Neuronal stem cell (in vitro differentiated cells): ENCODE measurements around the gene SGSH.

ENCODE experiments used
- DNase-seq: peaks from one replicate; pipeline ENCODE4 v3.0.0-alpha.2; 2013; ENCODE audit warnings: low spot score
- H2AFZ ChIP-seq: one replicate; pipeline ENCODE4 v1.6.1; 2013; ENCODE audit warnings: mild to moderate bottlenecking, low read length, inconsistent platforms
- H2AK5ac ChIP-seq: 2 replicates; pipeline ENCODE4 v1.6.1; 2013; ENCODE audit warnings: low read depth, mild to moderate bottlenecking, inconsistent platforms, low read length, moderate library complexity, mixed read lengths
- H2BK120ac ChIP-seq: 2 replicates; pipeline ENCODE4 v1.6.1; 2013; ENCODE audit warnings: low read depth, mild to moderate bottlenecking, inconsistent platforms, low read length, moderate library complexity, mixed read lengths
- H2BK12ac ChIP-seq: one replicate; pipeline ENCODE4 v1.6.1; 2013; ENCODE audit warnings: low read length, inconsistent platforms
- H2BK15ac ChIP-seq: 2 replicates; pipeline ENCODE4 v1.6.1; 2013; ENCODE audit warnings: mild to moderate bottlenecking, low read length, inconsistent platforms, mixed read lengths
- H2BK5ac ChIP-seq: one replicate; pipeline ENCODE4 v1.6.1; 2013; ENCODE audit warnings: inconsistent platforms, mild to moderate bottlenecking, low read length, moderate library complexity
- H3K14ac ChIP-seq: one replicate; pipeline ENCODE4 v1.6.1; 2013; ENCODE audit warnings: low read length, inconsistent platforms
- H3K18ac ChIP-seq: 2 replicates; pipeline ENCODE4 v1.6.1; 2013; ENCODE audit warnings: low read length, inconsistent platforms
- H3K23ac ChIP-seq: 2 replicates; pipeline ENCODE4 v1.6.1; 2013; ENCODE audit warnings: low read depth, mild to moderate bottlenecking, mixed read lengths, low read length, inconsistent platforms; ENCODE audit not compliant: poor library complexity
- H3K27ac ChIP-seq: replicated peaks from 3 replicates; pipeline ENCODE4 v1.5.1; 2013; ENCODE audit warnings: low read length, inconsistent platforms
- H3K27me3 ChIP-seq, 3 experiments: 2 replicates each; pipeline ENCODE4 v1.6.1; 2013; ENCODE audit warnings: low read length in 3 of 3, mild to moderate bottlenecking in 2 of 3, inconsistent platforms in 1 of 3, low read depth in 1 of 3, mixed read lengths in 1 of 3, moderate library complexity in 1 of 3; ENCODE audit not compliant: control insufficient read depth in 3 of 3, insufficient read depth in 3 of 3
- H3K36me3 ChIP-seq, 2 donors: replicated peaks in 1 of 2; 2 replicates each; pipeline ENCODE4 v1.6.1; 2013; ENCODE audit warnings: low read length in 2 of 2; ENCODE audit not compliant: control insufficient read depth in 2 of 2, insufficient read depth in 2 of 2
- H3K4ac ChIP-seq: 2 replicates; pipeline ENCODE4 v1.6.1; 2013; ENCODE audit warnings: inconsistent platforms, mild to moderate bottlenecking, low read length, moderate library complexity
- H3K4me1 ChIP-seq, 2 donors: 1 replicate in 1 of 2; 2 replicates in 1 of 2; pipeline ENCODE4 v1.6.1; 2013; ENCODE audit warnings: low read length in 2 of 2, low read depth in 1 of 2; ENCODE audit not compliant: control insufficient read depth in 2 of 2, insufficient read depth in 1 of 2
- H3K4me2 ChIP-seq: one replicate; pipeline ENCODE4 v1.6.1; 2013; ENCODE audit warnings: mild to moderate bottlenecking, low read length, inconsistent platforms; ENCODE audit not compliant: insufficient read depth, poor library complexity, severe bottlenecking
- H3K4me3 ChIP-seq, 2 donors: 2 replicates each; pipeline ENCODE4 v1.5.1; 2013; ENCODE audit warnings: low read length in 2 of 2, mild to moderate bottlenecking in 2 of 2, inconsistent platforms in 1 of 2, moderate library complexity in 1 of 2
- H3K79me1 ChIP-seq: one replicate; pipeline ENCODE4 v1.6.1; 2013; ENCODE audit warnings: low read depth, mild to moderate bottlenecking, inconsistent platforms, low read length, moderate library complexity
- H3K9ac ChIP-seq: one replicate; pipeline ENCODE4 v1.6.1; 2013; ENCODE audit warnings: mild to moderate bottlenecking, low read depth, low read length, inconsistent platforms; ENCODE audit not compliant: poor library complexity
- H3K9me3 ChIP-seq, 2 donors: replicated peaks in 1 of 2; 2 replicates each; pipeline versions ENCODE3 to v1.6.1; 2013; ENCODE audit warnings: low read length in 2 of 2, mild to moderate bottlenecking in 2 of 2, inconsistent platforms in 1 of 2, low read depth in 1 of 2, mixed read lengths in 1 of 2, moderate library complexity in 1 of 2; ENCODE audit not compliant: control insufficient read depth in 2 of 2, insufficient read depth in 1 of 2
- H4K8ac ChIP-seq: one replicate; pipeline ENCODE4 v1.6.1; 2013; ENCODE audit warnings: low read depth, mild to moderate bottlenecking, inconsistent platforms, low read length, moderate library complexity
- H4K91ac ChIP-seq: one replicate; pipeline ENCODE4 v1.6.1; 2013; ENCODE audit warnings: low read length, low read depth, mild to moderate bottlenecking, inconsistent platforms; ENCODE audit not compliant: poor library complexity
- WGBS, 2 donors: extraction: QIAGEN DNeasy Blood & Tissue Kit; methylation state at CpG; one replicate each; pipeline ENCODE4 v1.1.7; 2013; ENCODE audit warnings: missing lambda C conversion rate in 2 of 2, mixed read lengths in 1 of 2; ENCODE audit not compliant: insufficient read length in 2 of 2, insufficient replicate concordance in 1 of 2; ENCODE audit errors: extremely low coverage in 2 of 2; 5-methylcytosine and 5-hydroxymethylcytosine counted together

Gene SGSH

GRCh38 chr17:80257716-80258213 lies 37.6 kb upstream of the SGSH start:
- H3K79me1 ChIP-seq: no peaks in the 10 kb centered on the region
- H2AK5ac ChIP-seq: no peak overlapping the region
- H3K27me3 ChIP-seq: no peaks in the 10 kb centered on the region
- H3K9ac ChIP-seq: no peak overlapping the region
- H3K4me1 ChIP-seq: peaks cover 12 to 20% of the 10 kb centered on the region in 2 donors
- DNase-seq: no peak
- no peak overlapping the region for H3K18ac ChIP-seq
- H3K23ac ChIP-seq: no peak overlapping the region
- peaks cover 0 to 3% of the 10 kb centered on the region in 2 donors for H3K36me3 ChIP-seq
- peak overlapping the region; percentile 4 for H3K27ac ChIP-seq
- H2BK5ac ChIP-seq: no peak overlapping the region
- H2AFZ ChIP-seq: peak overlapping the region; percentile 6
- H3K4ac ChIP-seq: no peak overlapping the region
- H3K14ac ChIP-seq: no peak overlapping the region
- H4K8ac ChIP-seq: no peak overlapping the region
- no CpG with 5 or more reads among the region's 14 CpGs for WGBS, 2 donors
- H3K9me3 ChIP-seq: no peaks in the 10 kb centered on the region
- no peak overlapping the region for H3K4me2 ChIP-seq
- no peak overlapping the region for H2BK120ac ChIP-seq
- no peak overlapping the region for H3K4me3 ChIP-seq
- no peak overlapping the region for H2BK12ac ChIP-seq
- H4K91ac ChIP-seq: no peak overlapping the region
- H2BK15ac ChIP-seq: no peak overlapping the region

GRCh38 chr17:80256034-80256350 lies 35.9 kb upstream of the SGSH start:
- no peak overlapping the region for H3K4me2 ChIP-seq
- no peak overlapping the region for H3K9ac ChIP-seq
- no peak for DNase-seq
- H2AK5ac ChIP-seq: no peak overlapping the region
- H3K36me3 ChIP-seq: peaks cover 0 to 10% of the 10 kb centered on the region in 2 donors
- H3K4me1 ChIP-seq: peaks cover 2 to 8% of the 10 kb centered on the region in 2 donors
- H2AFZ ChIP-seq: no peak overlapping the region
- H2BK120ac ChIP-seq: no peak overlapping the region
- no peak overlapping the region for H4K91ac ChIP-seq
- H2BK12ac ChIP-seq: no peak overlapping the region
- H3K27me3 ChIP-seq: no peaks in the 10 kb centered on the region
- no CpG with 5 or more reads among the region's 5 CpGs for WGBS, 2 donors
- no peak overlapping the region for H3K23ac ChIP-seq
- no peaks in the 10 kb centered on the region for H3K79me1 ChIP-seq
- H3K18ac ChIP-seq: no peak overlapping the region
- no peak overlapping the region for H4K8ac ChIP-seq
- H3K4me3 ChIP-seq: no peak overlapping the region
- H3K27ac ChIP-seq: no peak overlapping the region
- H3K14ac ChIP-seq: no peak overlapping the region
- no peak overlapping the region for H2BK15ac ChIP-seq
- no peak overlapping the region for H2BK5ac ChIP-seq
- no peaks in the 10 kb centered on the region for H3K9me3 ChIP-seq
- H3K4ac ChIP-seq: no peak overlapping the region

GRCh38 chr17:80254396-80255251 lies 34.5 kb upstream of the SGSH start:
- no peak overlapping the region for H3K4ac ChIP-seq
- no peak overlapping the region for H3K23ac ChIP-seq
- no peak overlapping the region for H2AFZ ChIP-seq
- H2BK15ac ChIP-seq: no peak overlapping the region
- no peak overlapping the region for H4K8ac ChIP-seq
- no peaks in the 10 kb centered on the region for H3K9me3 ChIP-seq
- no peaks in the 10 kb centered on the region for H3K79me1 ChIP-seq
- no peak overlapping the region for H3K18ac ChIP-seq
- H2AK5ac ChIP-seq: no peak overlapping the region
- H3K4me2 ChIP-seq: no peak overlapping the region
- no peak overlapping the region for H3K27ac ChIP-seq
- no peak overlapping the region for H3K4me3 ChIP-seq
- peaks cover 3 to 10% of the 10 kb centered on the region in 2 donors for H3K36me3 ChIP-seq
- no peaks in the 10 kb centered on the region for H3K27me3 ChIP-seq
- no peak overlapping the region for H4K91ac ChIP-seq
- H3K9ac ChIP-seq: no peak overlapping the region
- H2BK12ac ChIP-seq: no peak overlapping the region
- WGBS, 2 donors: no CpG with 5 or more reads among the region's 13 CpGs
- DNase-seq: no peak
- no peak overlapping the region for H3K14ac ChIP-seq
- H2BK5ac ChIP-seq: no peak overlapping the region
- no peak overlapping the region for H2BK120ac ChIP-seq
- peaks cover under 1 to 4% of the 10 kb centered on the region in 2 donors for H3K4me1 ChIP-seq

- Histone ChIP-seq H3K14ac (no peak overlapping the region), H3K4me3 (no peak overlapping the region), H3K18ac (no peak overlapping the region), H2AK5ac (no peak overlapping the region), H3K23ac (no peak overlapping the region), H3K9ac (no peak overlapping the region), H3K4me1 (peaks cover 0 to 4% of the 10 kb centered on the region in 2 donors), H2AFZ (no peak overlapping the region), H2BK5ac (no peak overlapping the region), H4K8ac (no peak overlapping the region), H2BK15ac (no peak overlapping the region), H3K27ac (no peak overlapping the region), H3K79me1 (no peaks in the 10 kb centered on the region), H3K9me3 (no peaks in the 10 kb centered on the region), H3K4me2 (no peak overlapping the region), H2BK120ac (no peak overlapping the region), H3K4ac (no peak overlapping the region), H4K91ac (no peak overlapping the region), H3K36me3 (peaks cover 5 to 10% of the 10 kb centered on the region in 2 donors), H3K27me3 (no peaks in the 10 kb centered on the region), H2BK12ac (peak overlapping the region; percentile 16)
- WGBS, 2 donors: no CpG with 5 or more reads among the region's 21 CpGs
- DNase-seq: no peak
These were observed 33.7 kb upstream of the SGSH start for GRCh38 chr17:80253631-80254395.
